Dedifferentiated amniotic fluid mesenchymal stem cell (primary cell): ENCODE measurements around the gene TM7SF2.

ENCODE experiments used
- DNase-seq: peaks from one replicate; pipeline ENCODE4 v3.0.0-alpha.2; 2016; ENCODE audit errors: extremely low spot score

Gene TM7SF2

DNA sequence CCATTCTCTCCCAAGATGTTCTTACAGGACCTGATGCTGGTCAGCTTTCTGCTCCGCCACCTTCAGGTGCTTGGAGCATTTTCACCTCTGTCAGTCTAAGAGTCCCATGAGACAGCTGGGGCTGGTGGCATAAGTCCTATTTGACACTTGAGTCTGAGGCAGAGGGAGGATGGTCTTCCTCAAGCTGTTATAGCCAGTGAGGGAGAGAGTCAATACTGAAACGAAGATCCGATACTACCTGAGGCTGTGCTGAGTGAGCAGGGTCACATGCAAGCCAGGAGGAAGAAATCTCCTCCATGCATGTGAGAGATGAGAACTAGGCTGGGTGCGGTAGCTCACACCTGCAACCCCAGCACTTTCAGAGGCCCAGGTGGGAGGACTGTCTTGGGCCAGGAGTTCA lies 22.1 kb upstream of the TM7SF2 start:
- no peak for DNase-seq

DNA sequence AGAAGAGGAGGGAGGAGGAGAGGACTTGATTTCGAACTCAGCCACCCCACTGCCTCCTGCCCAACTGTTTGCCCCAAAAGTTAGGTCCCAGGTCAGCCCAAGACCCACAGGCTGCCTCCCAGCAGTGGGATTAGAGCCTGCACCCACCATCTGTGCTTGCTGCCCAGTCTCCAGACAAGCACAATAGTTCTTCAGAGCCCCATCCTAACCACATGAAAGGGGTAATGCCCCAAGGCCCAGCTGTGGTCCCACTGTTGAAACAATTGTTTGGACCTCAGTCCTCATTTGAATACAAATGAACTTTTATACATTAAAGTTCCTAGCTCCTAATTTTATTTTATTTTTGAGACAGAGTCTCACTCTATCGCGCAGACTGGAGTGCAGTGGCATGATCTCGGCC lies 21.0 kb upstream of the TM7SF2 start:
- DNase-seq = no peak

DNA sequence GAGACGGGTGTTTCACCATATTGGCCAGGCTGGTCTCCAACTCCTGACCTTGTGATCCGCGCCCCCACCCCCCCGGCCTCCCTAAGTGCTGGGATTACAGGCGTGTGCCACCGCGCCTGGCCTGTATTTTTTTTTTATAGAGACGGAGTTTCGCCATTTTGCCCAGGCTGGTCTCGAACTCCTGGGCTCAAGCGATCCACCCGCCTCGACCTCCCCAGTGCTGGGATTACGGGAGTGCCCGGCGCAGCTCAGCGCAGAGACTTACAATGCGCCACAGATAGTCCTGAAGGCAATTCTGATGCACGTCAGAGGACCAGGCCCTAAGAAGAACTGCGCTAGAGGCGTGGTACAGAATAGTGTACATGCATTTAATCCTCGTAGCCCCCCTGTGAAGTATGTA lies 16.2 kb upstream of the TM7SF2 start:
- no peak for DNase-seq

DNA sequence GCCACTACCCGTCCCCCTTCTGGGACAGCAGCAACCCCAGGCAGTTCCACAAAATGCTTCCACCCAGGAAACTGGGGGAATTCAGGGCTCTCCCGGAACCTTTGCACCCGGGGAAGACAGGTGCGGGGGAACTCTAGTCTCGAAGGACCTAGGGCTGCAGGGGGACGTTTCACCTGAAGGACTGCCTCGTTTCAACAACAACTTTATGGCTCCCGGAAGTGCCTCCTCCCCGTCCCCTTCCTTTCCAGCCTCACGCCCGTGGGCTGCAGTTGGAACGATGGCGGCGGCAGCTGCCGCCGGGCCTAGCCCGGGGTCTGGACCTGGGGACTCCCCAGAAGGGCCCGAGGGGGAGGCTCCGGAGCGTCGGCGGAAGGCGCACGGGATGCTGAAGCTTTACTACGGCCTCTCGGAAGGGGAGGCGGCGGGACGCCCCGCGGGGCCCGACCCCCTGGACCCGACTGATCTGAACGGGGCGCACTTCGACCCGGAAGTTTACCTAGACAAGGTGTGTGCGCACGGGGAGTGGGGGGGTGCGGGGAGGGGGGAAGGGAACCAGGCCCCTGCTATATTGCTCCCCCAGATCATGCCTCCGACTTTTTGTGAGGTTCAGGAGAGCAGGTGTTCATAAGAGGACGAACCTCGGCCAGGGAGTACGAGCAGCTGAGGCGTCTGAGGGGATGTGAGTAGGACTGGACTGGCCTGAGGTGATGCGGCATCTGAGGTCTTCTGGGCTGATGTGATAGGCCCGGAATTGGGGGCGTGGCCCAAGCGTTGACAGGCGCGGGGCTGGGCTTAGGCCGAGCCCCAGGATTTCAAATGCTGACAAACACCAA lies 15.5 kb upstream of the TM7SF2 start, which contains the start of gene VPS51:
Gene VPS51 (plus strand): TSS at position 241 of the 833 bp plus-strand sequence. CDS start 37 bp downstream, at position 278.
- DNase-seq = peak; percentile 78

DNA sequence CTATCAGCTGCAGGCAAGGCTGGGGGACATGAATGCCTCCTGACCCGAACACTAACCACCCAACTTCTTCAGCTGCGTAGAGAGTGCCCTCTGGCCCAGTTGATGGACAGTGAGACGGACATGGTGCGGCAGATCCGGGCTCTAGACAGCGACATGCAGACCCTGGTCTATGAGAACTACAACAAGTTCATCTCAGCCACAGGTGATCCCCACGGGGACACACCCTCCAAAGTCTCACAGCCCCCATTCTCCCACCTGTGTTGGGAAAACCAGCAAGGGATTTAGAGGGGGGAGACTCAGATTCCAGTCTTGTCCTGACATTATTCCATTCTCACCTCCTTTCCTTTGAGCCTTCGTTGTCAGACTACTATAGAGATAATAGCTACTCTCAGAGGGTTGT lies 14.7 kb upstream of the TM7SF2 start:
- no peak for DNase-seq

DNA sequence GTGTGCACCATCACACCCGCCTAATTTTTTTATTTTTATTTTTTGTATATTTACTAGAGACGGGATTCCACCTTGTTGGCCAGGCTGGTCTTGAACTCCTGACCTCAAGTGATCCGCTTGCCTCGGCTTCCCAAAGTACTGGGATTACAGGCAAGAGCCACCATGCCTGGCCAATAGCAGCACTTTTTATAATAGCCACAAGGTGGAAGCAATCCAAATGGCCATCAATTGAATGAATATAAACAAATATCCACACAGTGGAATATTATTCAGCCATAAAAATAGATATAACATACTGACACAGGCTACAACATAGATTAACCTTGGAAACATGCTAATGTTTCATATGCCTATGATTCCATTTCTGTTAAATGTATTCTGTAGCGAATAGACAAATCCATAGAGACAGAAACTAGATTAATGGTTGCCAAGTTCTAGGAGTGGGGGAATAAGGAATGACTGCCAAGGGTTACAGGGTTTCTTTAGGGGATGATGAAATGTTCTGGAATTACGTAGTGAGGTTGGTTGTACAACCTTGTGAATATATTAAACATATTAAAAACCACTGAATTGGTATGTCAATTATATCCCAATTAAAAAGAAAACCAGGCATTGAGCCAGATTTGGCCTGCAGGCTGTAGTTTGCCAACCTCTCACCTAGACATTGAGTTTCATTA lies 10.9 kb upstream of the TM7SF2 start:
- DNase-seq = no peak

DNA sequence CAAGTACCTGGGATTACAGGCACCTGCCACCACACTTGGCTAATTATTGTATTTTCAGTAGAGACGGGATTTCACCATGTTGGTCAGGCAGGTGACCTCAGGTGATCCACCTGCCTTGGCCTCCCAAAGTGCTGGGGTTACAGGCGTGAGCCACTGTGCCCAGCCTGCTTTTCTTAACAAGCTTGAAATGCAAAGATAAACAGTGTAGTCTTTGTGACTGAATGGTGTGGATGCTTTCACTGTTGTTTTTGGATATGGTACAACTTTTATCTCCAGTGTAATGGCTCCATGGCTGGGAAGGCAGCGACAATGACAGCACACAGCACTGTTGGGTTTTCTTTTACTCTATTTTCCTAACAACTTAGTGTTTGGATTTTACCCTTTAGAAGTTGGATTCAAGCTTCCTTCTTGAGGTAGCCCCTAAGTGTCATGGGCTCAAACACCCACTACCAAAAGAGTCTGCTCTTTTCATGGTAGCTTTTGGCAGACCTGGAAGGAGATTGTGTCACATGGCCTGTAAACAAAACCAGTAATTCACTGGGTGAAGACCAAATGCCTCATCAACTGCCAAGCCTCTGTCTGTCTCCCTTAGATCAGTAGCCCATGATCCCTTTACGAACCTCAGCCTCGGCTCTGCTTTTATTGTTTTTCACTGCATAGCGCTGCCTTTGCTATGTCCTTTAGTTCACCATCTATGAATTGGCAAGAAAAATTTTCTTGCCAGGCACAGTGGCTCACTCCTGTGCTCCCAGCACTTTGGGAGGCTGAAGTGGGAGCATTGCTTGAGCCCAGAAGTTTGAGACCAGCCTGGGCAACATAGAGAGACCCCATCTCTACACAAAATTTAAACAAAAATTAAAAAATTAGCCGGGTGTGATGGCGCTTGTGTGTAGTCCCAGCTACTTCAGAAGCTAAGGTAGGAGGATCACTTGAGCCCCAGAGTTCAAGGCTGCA lies 9.3 kb upstream of the TM7SF2 start:
- DNase-seq = no peak

DNA sequence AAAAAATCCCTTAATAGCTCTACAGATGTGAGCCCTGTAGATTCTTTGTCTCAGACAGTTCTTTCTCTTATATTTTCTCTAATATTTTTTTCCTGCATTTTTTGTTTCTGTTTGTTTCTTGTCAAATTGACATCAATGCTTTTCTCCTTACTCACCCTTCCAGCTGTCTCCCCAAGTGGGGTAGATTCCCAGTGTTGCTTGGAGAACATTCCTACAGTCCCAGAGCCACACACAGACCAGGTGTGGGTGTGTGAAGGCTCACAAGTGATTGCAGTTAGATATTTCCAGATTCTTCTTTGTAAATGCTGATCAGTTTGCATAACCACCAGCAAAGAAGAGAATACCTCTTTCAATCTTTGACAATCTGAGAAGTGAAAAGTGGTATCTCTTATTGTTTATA lies 8.2 kb upstream of the TM7SF2 start:
- DNase-seq = no peak

DNA sequence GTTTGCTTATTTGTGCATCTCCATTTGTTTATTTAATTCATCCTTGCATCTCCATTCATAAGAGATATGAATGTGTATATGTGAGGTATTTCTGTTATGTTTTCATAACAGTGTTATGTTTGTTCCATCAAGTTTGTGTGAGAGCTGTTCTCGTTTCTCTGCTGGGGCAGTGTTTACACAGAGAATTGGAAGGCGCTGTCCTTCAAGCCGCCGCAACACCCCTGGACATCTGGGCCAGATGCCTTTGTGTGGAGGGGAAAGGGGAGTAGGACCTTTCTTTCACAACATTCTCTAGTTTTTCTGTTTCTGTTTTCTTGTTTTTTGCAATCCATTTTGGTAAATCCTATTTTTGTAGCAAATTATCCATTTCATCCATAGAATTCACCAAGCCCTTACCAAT lies 7.0 kb upstream of the TM7SF2 start:
- no peak for DNase-seq

DNA sequence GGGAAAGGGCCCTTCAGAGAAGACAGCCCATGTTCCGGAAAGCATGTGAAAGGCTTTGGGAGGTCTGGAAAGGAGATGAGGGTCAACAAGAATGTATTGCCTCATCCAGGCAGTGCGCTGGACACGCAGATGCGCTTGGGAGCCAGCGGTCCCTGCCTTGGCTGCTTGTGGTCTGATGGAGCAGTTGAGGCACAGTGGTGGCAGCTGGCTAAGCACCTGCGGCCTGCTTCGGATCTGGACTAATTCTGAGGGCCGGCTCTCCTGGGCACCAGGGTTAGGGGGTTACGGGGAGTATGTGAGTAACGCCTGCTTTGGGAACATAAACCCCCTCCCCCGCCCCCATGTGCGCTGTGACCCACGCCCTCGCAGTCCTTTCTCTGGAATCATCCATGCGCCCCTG lies 4.6 kb upstream of the TM7SF2 start:
- DNase-seq = no peak

DNA sequence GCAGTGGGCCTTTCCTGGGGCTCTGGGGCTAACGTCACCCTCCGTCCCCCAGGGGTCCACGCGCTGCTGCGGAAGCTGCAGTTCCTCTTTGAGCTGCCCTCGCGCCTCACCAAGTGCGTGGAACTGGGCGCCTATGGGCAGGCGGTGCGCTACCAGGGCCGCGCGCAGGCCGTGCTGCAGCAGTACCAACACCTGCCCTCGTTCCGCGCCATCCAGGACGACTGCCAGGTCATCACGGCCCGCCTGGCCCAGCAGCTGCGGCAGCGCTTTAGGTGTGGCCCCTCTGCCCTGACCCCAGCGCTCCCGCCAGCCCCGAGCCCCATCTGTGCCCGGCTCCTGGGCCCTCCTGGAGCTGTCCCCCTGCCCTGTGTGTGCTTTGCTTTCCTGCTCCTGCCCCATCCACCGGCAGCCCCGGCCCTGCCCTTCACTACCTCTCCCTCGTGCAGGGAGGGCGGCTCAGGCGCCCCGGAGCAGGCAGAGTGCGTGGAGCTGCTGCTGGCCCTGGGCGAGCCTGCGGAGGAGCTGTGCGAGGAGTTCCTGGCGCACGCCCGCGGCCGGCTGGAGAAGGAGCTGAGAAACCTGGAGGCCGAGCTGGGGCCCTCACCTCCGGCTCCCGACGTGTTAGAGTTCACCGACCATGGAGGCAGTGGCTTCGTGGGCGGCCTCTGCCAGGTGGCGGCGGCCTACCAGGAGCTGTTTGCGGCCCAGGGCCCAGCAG lies 3.8 kb upstream of the TM7SF2 start:
- DNase-seq = no peak

DNA sequence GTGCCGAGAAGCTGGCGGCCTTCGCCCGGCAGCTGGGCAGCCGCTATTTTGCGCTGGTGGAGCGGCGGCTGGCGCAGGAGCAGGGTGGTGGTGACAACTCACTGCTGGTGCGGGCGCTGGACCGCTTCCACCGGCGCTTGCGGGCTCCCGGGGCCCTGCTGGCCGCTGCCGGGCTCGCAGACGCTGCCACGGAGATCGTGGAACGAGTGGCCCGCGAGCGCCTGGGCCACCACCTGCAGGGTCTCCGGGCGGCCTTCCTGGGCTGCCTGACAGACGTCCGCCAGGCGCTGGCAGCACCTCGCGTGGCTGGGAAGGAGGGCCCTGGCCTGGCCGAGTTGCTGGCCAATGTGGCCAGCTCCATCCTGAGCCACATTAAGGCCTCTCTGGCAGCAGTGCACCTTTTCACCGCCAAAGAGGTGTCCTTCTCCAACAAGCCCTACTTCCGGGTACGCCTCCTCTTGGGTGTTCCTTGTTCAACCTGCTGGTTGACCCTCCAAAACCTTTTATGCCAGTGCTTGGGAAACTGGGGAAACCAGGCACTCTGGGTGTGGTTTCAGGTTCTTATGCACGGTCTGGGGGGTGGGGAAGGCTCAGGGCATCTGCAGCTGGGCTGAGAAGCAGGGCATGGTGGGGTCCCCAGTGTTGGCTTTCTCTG lies 3.1 kb upstream of the TM7SF2 start:
- no peak for DNase-seq

DNA sequence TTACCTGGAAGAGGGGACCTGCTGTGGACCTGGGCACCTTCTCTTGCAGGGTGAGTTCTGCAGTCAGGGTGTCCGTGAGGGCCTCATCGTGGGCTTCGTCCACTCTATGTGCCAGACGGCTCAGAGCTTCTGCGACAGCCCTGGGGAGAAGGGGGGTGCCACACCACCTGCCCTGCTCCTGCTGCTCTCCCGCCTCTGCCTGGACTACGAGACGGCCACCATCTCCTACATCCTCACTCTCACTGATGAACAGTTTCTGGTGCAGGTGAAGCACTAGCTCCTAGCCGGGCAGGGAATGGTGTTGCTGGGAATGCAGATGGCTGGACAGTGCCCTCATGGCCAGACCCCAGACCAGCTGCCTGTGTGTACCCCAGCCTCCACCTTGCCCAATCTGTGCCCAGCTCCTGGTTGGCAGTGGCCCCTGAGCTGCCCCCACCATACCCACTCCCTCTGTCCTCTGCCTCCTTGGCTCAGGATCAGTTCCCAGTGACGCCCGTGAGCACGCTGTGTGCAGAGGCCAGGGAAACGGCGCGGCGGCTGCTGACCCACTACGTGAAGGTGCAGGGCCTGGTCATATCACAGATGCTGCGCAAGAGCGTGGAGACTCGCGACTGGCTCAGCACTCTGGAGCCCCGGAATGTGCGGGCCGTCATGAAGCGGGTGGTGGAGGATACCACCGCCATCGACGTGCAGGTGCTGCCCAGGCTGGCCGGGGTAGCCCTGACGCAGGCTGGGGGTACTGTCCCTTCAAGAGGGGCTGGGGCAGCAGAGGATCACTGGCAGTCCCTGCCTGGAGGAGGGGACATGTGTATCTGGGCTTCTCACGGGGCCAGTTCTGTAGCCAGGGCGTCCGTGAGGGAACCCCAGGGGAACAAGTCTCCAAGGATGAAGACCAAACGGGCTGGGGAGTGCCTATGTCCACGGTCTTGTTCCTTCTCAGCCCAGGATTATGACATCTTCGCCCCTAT lies 2.2 kb upstream of the TM7SF2 start:
- no peak for DNase-seq

DNA sequence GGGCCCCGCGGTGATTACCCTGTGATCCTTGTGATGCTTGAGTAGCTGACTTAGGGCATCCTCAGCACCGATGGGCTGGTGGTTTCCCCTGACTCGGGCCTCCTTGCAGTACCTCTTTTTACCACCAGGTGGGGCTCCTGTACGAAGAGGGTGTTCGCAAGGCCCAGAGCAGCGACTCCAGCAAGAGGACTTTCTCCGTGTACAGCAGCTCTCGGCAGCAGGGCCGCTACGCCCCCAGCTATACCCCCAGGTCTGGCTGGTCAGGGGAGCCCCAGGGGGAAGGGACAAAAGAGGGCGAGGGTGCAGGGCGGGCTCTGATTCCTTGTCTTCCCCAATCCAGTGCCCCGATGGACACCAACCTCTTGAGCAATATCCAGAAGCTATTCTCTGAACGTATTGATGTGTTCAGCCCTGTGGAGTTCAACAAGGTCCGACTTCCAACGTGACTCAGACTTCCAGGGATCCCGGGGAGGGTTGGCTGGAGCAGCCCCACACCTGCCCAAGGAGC lies 1.3 kb upstream of the TM7SF2 start:
- DNase-seq = peak; percentile 82

DNA sequence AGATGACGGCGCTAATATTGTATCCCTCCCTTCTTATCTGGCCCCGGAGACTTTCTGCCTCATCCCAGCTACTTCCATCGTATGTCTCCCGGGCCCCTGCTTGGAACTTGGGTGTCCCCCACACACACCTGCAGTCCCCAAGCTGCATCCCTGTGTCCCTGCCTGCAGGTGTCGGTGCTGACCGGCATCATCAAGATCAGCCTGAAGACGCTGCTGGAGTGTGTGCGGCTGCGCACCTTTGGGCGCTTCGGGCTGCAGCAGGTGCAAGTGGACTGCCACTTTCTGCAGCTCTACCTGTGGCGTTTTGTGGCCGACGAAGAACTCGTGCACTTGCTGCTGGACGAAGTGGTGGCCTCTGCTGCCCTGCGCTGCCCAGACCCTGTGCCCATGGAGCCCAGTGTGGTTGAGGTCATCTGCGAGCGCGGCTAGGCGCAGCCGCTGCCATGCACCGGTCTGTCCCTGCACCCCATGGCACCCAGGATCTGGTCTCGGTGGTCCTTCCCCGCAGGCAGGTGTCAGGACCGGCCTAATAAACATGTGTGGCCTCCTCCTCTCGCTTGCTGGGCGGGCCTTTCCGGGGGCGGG lies 421 bp upstream of the TM7SF2 start:
- no peak for DNase-seq

DNA sequence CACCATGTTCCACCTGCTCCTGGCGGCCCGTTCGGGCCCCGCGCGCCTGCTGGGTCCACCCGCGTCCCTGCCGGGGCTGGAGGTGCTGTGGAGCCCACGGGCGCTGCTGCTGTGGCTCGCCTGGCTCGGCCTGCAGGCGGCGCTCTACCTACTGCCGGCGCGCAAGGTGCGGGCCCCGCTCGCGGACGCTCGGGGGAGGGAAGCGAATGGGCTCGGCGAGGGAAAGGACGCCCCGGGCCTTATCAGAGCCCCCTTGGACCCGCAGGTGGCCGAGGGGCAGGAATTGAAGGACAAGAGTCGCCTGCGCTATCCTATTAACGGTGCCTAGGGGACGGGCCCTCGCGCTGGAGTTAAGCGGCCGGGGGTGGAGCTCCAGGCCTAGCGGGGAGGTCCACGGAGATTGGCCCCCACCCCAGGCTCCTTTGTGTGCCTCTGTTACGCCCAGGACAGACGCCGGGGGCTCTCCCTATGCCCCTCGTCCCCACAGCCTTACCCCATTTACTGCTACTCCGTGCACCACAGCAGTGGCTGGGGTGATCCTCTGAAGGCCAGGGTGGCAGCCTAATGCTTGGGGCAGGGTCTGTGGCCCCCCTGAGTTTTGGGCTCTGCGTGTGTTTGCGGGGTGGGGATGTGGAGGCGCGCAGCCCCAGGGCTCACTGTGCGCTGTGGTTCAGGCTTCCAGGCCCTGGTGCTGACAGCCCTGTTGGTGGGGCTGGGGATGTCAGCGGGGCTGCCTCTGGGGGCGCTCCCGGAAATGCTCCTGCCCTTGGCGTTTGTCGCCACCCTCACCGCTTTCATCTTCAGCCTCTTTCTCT lies 1.1 kb downstream of the TM7SF2 start:
- no peak for DNase-seq

DNA sequence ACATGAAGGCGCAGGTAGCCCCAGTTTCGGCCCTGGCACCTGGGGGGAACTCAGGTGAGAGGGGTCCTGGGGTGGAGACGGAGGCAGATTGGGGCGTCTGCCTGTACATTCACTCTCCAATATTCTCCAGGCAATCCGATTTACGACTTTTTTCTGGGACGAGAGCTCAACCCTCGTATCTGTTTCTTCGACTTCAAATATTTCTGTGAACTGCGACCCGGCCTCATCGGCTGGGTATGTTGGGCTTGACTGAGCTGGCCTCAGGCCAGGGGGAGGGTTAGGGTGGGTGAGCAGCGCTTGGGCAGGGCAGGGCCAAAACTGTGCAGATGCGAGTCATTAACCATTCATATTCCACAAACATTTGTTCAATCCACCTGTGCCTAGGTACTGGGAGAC lies 1.7 kb downstream of the TM7SF2 start:
- no peak for DNase-seq

DNA sequence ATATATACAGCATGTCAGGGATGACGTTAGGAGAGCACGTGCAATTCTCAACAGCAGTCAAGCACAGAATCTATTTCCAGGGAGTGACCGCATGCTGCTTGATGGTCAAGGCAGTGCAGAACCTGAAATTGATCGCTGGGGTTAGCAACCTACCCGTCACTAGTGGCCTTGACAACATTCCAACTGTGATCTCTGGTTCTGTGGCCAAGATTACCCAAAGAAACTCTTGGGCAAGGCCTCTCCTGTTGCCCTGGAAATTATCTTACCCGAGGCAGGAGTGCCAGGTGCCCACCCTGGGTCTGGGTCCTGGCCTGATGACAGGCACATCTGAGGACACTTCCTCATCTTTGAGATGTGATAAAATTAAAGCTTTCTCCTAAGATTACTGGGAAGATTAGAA lies 2.2 kb downstream of the TM7SF2 start:
- no peak for DNase-seq
